Brain microvascular endothelial cell (primary cell): Measurements from ENCODE around the gene SMIM31.

Source experiments
- DNase-seq: peaks from one replicate; pipeline ENCODE4 v3.0.0-alpha.2; 2020
- H3K27ac ChIP-seq: fragments of 250-450 bp; sonication (Bioruptor Pico); 2 replicates; pipeline ENCODE4 v1.5.1; 2020; ENCODE audit warnings: mild to moderate bottlenecking, moderate library complexity
- H3K27me3 ChIP-seq: fragments of 250-450 bp; sonication (Bioruptor Pico); replicated peaks from 2 replicates; pipeline ENCODE4 v1.5.1; 2020; ENCODE audit warnings: mild to moderate bottlenecking
- H3K36me3 ChIP-seq: fragments of 250-450 bp; sonication (Bioruptor Pico); replicated peaks from 2 replicates; pipeline ENCODE4 v1.5.1; 2020; ENCODE audit warnings: mild to moderate bottlenecking
- H3K4me3 ChIP-seq: 2 replicates; pipeline ENCODE4 v1.5.1; 2011; ENCODE audit warnings: low read depth, mild to moderate bottlenecking, control low read depth, low read length, moderate library complexity
- CTCF ChIP-seq: IDR thresholded peaks from 2 replicates; pipeline ENCODE4 v1.5.1; 2011; ENCODE audit warnings: low read depth, mild to moderate bottlenecking, moderate library complexity, low read length, control low read depth, inconsistent platforms; ENCODE audit errors: missing control alignments
- in situ Hi-C: cut with HindIII; loops from 2 replicates; pipeline ENCODE4 v1.10.0; 2017; ENCODE audit warnings: low sequenced_read_pairs, low pct_ligation_motif_present

SMIM31 gene

GRCh38 chr4:164753873-164754488 is at the start of gene SMIM31:
SMIM31 (plus strand) TSS chr4:164754131; CDS start chr4:164770444, 16,313 bp downstream.
- H3K27me3 ChIP-seq: no peaks in the 10 kb centered on the region
- in situ Hi-C loops: no loop called here
- H3K36me3 ChIP-seq: no peaks in the 10 kb centered on the region
- no peak for DNase-seq
- H3K4me3 ChIP-seq: no peak within 1 kb of the TSS
- TF ChIP-seq CTCF: no peak
- H3K27ac ChIP-seq: no peak within 1 kb of the TSS

- in situ Hi-C loops: no loop called here
- no peak for DNase-seq
- no peaks in the 10 kb centered on the region for H3K36me3 ChIP-seq
- no peak overlapping the region for H3K4me3 ChIP-seq
- no peak overlapping the region for H3K27ac ChIP-seq
- no peaks in the 10 kb centered on the region for H3K27me3 ChIP-seq
- no peak for TF ChIP-seq CTCF
These were observed 47.3 kb upstream of the SMIM31 start for GRCh38 chr4:164706675-164707074.

GRCh38 chr4:164716901-164717300 is 37.0 kb upstream of the SMIM31 start:
- TF ChIP-seq CTCF: peak; percentile 38
- Histone ChIP-seq H3K4me3 (no peak overlapping the region), H3K27ac (no peak overlapping the region), H3K36me3 (no peaks in the 10 kb centered on the region), H3K27me3 (no peaks in the 10 kb centered on the region)
- in situ Hi-C loops: no loop called here
- no peak for DNase-seq

GRCh38 chr4:164718827-164719226 is 35.1 kb upstream of the SMIM31 start:
- no peak overlapping the region for H3K4me3 ChIP-seq
- H3K36me3 ChIP-seq: no peaks in the 10 kb centered on the region
- no peak for TF ChIP-seq CTCF
- in situ Hi-C loops: no loop called here
- no peak for DNase-seq
- no peak overlapping the region for H3K27ac ChIP-seq
- H3K27me3 ChIP-seq: no peaks in the 10 kb centered on the region

GRCh38 chr4:164725066-164725465 is 28.9 kb upstream of the SMIM31 start:
- DNase-seq: no peak

More at GRCh38 chr4:164725066-164725465, 28.9 kb upstream of the SMIM31 start:
- in situ Hi-C loops: loop anchor here (25.0 kb wide), 1 partner anchor 1163 kb away; no protein-coding TSS in a partner anchor
- Histone ChIP-seq H3K36me3 (no peaks in the 10 kb centered on the region), H3K4me3 (no peak overlapping the region), H3K27me3 (no peaks in the 10 kb centered on the region), H3K27ac (no peak overlapping the region)
- TF ChIP-seq CTCF: no peak
